AG20443 (cell line): ENCODE data around the gene MRI1.

Source experiments
- DNase-seq: peaks from one replicate; pipeline ENCODE4 v3.0.0; 2012; ENCODE audit warnings: low spot score, mixed read lengths

MRI1 gene

DNA sequence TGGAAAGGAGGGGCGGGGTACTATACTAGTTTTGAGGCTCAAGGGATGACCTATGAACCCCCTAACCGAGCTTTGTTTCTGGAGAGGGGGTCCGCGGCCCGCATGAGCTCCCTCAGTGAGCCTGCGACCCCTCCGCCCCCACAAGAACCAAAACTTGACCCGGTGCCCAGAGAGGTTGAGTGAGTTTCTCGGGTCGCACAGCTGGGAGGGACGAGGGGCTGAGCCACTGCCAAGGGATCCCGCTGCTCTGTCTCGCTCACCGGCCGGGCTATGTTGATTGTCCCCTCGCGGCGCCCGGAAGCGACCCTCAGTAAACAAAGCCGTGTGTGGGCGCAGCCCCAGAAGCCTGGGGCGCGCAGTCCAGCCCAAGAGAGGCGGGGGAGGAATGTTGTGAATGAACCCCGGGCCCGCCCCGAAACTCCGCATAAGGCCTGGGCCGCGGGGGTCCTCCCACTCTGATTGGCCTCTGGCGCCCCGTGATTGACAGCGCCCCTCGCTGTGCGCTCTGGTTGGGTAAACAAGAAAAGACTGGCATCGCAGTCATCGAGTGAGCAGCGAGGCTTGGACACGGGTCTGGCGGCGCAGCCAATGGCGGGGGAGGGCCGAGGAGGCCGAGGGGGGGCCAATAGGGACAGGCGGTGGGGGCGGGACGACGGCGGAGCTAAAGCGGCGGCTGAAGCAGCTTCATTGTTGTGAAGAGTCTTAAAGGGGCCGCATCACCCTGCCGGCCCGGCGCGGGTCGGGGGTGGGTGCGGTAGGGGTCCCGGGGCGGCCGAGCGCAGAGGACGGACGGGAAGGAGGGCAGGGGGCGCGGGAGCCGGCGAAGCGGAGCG lies 30.7 kb downstream of the MRI1 start, which contains the start of gene ZSWIM4:
Gene ZSWIM4 (plus strand): TSS at position 687 of the 833 bp plus-strand sequence. CDS start 206 bp downstream, outside the sequence.
- peak; percentile 96 for DNase-seq

DNA sequence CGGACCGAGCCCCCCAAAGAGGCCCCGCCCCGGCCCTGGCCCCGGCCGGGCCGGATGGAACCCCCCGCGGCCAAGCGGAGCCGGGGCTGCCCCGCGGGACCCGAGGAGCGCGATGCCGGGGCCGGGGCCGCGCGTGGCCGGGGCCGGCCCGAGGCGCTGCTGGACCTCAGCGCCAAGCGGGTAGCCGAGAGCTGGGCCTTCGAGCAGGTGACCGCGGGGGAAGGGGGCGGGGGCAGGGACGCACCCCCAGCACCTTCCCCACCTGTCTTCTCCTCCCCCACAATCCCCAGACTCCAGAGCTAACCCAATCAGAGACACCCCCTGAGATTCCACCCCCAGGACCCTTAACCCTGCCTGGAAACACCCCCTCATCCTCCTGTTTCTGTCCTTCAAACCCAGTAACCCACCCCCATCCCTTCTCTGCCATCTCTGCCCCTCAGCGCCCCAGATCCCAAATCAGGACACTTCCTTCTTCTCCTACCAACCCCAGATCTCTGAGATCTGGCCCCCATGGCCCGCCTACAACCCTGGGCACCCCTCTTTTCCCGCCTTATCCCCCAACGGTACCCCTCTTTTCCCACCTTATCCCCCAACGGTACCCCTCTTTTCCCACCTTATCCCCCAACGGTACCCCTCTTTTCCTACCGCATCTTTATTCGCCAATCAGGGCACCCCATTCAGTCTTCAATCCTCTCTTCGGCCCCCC lies 31.4 kb downstream of the MRI1 start:
- peak; percentile 33 for DNase-seq

GRCh38 chr19:13796301-13797057 lies 32.2 kb downstream of the MRI1 start:
- DNase-seq: peak; percentile 90

DNA sequence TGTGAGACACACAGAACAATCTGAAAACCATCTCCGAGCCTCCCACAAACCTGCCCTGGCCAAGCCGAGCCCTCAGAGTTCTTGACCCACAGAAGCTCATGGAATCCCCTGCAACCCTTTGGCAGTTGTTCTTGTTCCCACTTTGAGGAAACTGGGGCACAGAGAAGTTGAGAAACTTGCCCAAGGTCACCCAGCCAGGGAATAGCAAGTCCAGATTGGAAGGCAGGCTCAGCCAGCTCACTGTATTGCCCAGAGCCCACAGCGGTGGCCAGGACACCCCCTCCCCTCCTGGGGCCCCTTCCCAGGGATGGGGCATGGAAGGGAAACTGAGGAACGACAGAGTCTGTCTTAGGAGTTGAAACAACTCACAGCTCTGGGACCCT lies 32.7 kb downstream of the MRI1 start:
- no peak for DNase-seq

- DNase-seq: no peak
Observed at GRCh38 chr19:13797870-13798269, 33.5 kb downstream of the MRI1 start.

- no peak for DNase-seq
Observed at GRCh38 chr19:13799669-13800068, 35.3 kb downstream of the MRI1 start.

DNA sequence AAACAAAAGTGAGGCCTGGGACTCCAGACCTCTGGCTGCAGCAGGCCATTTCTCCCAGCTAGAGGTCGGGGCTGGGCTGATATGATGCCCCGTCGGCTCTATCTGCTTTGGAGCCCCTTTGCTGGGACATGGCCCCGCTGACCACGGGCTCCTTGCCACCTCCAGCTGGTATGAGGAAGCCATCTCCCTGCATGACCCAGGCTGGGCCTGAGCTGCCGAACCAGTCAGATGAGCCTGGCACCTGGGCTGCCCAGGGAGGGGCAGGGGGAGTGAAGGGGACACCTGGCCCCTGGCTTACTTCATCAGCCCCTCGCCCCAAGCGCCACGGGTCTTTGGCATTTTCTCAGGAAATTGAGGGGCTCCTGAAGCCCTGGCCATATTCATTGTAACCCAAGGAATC lies 38.7 kb downstream of the MRI1 start:
- DNase-seq: no peak

DNA sequence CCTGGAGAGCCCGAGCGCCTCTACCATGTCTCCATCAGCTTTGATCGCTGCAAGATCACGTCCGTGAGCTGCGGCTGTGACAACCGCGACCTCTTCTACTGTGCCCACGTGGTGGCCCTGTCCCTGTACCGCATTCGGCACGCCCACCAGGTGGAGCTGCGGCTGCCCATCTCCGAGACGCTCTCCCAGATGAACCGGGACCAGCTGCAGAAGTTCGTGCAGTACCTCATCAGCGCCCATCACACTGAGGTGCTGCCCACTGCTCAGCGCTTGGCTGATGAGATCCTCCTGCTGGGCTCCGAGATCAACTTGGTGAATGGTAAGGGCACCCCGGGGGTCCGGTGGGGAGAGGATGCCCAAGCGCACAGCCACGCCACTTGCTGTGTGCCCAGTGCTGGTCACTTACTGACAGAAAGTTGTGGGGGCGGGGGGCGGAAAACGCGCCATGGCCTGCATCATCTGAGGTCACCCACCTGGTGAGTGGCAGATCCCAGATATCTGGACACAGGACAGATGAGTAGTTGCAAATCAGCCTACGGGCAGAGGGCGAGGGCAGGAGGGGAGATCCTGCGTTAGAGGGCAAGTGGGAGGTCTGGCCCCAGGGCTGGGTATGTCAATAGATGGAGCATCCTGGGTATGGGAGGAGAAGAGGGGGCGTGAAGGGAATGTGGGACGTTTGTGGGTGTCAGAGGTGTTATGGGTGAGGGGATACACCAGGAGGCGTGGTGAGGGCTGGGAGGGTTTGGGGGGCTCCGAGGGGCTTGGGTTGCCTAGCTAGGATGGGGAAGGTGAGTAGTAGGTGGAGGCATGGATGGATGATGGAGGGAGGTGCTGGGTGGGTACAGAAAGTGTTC lies 40.7 kb downstream of the MRI1 start:
- DNase-seq: no peak

- DNase-seq: no peak
Observed at GRCh38 chr19:13806728-13807127, 42.4 kb downstream of the MRI1 start.

DNA sequence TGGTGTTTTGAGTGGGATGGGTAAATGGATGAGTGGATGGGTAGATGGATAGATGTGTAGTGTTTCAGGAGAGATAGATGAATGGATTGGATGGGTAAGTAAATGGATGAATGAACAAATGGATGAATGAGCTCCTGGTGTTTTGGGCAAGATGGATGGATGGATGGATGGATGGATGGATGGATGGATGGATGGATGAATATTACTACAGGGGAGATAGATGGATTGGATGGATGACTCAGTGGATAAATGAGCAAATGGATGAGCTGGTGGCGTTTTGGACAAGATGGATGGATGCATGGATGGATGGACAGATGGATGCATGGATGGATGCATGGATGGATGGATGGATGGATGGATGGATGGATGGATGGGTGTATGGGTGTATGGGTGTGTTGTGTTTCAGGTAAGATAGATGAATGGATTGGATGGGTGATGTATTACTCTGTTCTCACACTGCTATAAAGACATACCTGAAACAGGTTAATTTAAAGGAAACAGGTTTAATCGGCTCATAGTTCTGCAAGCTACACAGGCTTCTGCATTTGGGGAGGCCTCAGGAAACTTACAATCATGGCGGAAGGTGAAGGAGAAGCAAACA lies 43.2 kb downstream of the MRI1 start:
- DNase-seq: no peak

DNA sequence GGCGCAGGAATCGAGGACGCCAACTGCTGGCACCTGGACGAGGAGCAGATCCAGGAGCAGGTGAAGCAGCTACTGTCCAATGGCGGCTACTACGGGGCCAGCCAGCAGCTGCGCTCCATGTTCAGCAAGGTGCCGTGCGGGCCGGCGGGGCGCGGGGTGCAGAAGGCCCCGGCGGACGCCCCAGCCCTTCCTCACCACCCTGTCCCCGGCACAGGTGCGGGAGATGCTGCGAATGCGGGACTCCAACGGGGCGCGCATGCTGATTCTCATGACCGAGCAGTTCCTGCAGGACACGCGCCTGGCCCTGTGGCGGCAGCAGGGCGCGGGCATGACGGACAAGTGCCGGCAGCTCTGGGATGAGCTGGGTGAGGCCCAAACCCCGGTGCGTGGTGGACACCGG lies 44.5 kb downstream of the MRI1 start:
- DNase-seq: no peak

- no peak for DNase-seq
Observed at GRCh38 chr19:13812544-13812943, 48.2 kb downstream of the MRI1 start.

DNA sequence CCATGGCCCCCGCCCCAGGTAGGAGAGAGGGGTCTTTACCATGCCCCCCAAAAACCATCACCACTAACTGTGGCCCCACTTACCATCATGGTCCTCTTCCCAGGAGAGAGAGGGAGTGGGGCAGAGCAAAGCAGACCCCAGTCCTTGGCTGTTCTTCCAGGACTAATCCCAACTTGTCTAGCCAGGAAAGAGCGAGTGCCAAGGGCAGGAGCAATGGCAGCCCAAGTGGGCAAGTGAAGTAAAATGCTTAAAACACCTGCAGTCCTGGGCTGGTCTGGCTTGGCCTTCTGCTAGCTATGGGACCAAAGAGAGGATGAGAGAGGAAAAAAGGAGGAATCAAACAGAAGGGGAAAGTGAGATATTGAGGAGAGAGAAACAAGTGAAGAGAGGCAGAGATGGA lies 48.8 kb downstream of the MRI1 start:
- DNase-seq: no peak

GRCh38 chr19:13814550-13814949 lies 50.2 kb downstream of the MRI1 start:
- no peak for DNase-seq

DNA sequence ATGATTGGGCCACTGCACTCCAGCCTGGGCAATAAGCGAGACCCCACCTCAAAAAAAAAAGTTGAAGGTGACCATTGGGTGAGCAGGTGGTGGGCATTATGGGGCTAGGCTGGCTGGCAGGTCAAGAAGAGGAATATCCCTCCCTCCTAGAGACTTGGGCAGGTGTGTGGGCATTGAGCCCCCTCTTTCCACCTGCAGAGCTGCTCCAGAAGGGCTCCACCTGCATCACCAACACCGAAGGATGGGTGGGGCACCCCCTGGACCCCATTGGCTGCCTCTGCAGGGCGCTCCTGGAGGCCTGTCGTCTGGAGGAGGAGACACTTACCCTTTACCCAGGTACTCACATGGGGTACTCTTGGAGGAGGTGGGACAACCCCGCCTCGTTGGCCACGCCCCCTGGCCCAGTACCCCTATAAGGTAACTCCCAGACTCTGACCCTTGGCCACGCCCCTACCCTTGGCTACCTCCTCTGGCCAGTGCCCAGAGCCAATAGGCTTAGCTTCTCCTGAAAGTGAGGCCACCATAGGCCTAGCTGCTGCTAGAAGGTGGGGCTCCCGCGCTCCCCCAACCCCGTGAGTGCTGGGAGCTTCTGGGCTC lies 52.8 kb downstream of the MRI1 start:
- no peak for DNase-seq

DNA sequence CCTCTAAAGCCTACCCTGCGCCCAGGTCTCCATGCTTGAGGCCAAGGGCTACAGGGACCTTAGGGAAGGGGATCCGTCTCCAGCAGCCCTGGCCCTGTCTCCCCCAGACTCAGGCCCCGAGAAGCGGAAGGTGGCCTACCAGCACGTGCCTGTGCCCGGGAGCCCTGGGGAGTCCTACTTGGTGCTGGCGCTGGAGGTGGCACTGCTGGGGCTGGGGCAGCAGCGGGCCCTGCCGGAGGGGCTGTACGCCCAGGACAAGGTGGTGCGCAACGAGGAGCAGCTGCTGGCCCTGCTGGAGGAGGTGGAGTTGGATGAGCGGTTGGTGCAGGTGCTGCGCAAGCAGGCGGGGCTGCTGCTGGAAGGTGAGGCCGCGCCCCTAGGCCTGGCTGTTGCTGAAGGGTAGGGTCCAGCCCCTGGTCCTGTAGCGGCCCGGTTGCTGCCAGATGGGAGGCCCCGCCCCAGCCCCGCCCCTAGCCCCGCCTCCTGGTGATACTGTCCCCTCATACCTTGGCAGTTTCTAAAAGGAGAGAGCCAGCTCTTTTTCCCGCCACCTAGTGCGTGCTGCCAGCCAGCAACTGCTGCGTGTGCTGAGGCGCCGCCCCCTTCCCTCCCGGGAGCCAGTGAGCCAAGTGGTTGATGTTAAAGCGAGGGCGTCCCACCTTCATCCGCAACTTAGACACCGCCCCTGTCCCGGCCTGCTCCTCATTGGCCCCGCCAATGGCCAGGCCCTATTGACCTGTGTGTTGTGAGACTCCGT lies 53.5 kb downstream of the MRI1 start:
- no peak for DNase-seq

DNA sequence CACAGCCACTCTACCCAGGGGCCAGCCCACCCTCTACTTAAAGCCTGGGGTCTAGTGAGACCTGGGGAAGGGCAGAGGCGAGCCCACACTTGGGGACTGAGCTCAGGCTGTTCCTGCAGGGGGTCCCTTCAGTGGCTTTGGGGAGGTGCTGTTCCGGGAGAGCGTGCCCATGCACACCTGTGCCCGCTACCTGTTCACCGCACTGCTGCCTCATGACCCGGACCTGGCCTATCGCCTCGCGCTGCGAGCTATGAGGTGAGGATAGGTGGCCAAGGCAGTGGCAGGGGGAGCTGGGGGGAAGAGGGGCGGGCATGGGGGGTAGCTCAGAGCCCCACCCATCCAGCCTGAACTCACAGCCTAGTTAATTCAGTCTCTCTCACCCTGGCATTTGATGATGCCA lies 54.9 kb downstream of the MRI1 start:
- DNase-seq: peak; percentile 7

GRCh38 chr19:13821292-13821691 lies 57.0 kb downstream of the MRI1 start:
- no peak for DNase-seq

- DNase-seq: no peak
Observed at GRCh38 chr19:13823256-13823655, 58.9 kb downstream of the MRI1 start.
